ENCODE data around the gene RAPGEFL1. TPM values are rescaled to one million over a fixed set of nuclear protein-coding genes. Genes with fewer than 3 reads are reported as not detected.

Gene RAPGEFL1
- total RNA-seq = 1 to 10 TPM; 2.4 to 7.3 (median 5.2) TPM

GRCh38 chr17:40177275-40177874, at the start of gene RAPGEFL1:
Gene RAPGEFL1, plus strand, starts transcription at chr17:40177470. Its CDS starts 392 bp downstream, at chr17:40177862.
- TF ChIP-seq CTCF (IDR thresholded peaks at IDR 0.05; ENCODE audit: low read depth) = no peak

GRCh38 chr17:40129498-40129897, 47.8 kb upstream of the RAPGEFL1 start:
- TF ChIP-seq CTCF (IDR thresholded peaks at IDR 0.05; ENCODE audit: low read depth) = no peak

GRCh38 chr17:40130352-40131042, 46.8 kb upstream of the RAPGEFL1 start:
- TF ChIP-seq CTCF (IDR thresholded peaks at IDR 0.05; ENCODE audit: low read depth) = no peak

GRCh38 chr17:40134184-40134583, 43.1 kb upstream of the RAPGEFL1 start:
- TF ChIP-seq CTCF (IDR thresholded peaks at IDR 0.05; ENCODE audit: low read depth) = no peak

- TF ChIP-seq CTCF (IDR thresholded peaks at IDR 0.05; ENCODE audit: low read depth) = no peak
Measured at GRCh38 chr17:40135817-40136216, 41.5 kb upstream of the RAPGEFL1 start.

- TF ChIP-seq CTCF (IDR thresholded peaks at IDR 0.05; ENCODE audit: low read depth) = no peak
Measured at GRCh38 chr17:40139566-40140058, 37.7 kb upstream of the RAPGEFL1 start.

- TF ChIP-seq CTCF (IDR thresholded peaks at IDR 0.05; ENCODE audit: low read depth) = no peak
Measured at GRCh38 chr17:40145476-40145875, 31.8 kb upstream of the RAPGEFL1 start.

Measured in subcutaneous adipose tissue (tissue), 4 donors.